GM12892 (cell line): ENCODE results near the gene ATP2B2.

Source experiments
- DNase-seq: peaks from one replicate; pipeline ENCODE4 v3.0.0; 2011; ENCODE audit not compliant: insufficient read length
- FAIRE-seq: peaks from 2 replicates; lab custom pipeline; 2011; peaks lifted over from hg19 to GRCh38; lab: Jason Lieb, UNC
- POLR2A ChIP-seq: IDR thresholded peaks from 2 replicates; pipeline ENCODE4 v1.6.1; 2011; ENCODE audit warnings: low read depth, low read length, control low read depth
- POLR2AphosphoS5 ChIP-seq: IDR thresholded peaks from 2 replicates; pipeline ENCODE4 v1.6.1; 2011; ENCODE audit warnings: low read depth, low read length, control low read depth
- TAF1 ChIP-seq: IDR thresholded peaks from 2 replicates; pipeline ENCODE4 v1.6.1; 2011; ENCODE audit warnings: low read depth, mild to moderate bottlenecking, control low read depth, low read length, borderline replicate concordance

ATP2B2 gene

GRCh38 chr3:10447110-10447509 lies 58.3 kb downstream of the ATP2B2 start:
- TF ChIP-seq POLR2A (no peak), TAF1 (no peak), POLR2AphosphoS5 (no peak)
- no peak for FAIRE-seq
- DNase-seq, result no peak

DNA sequence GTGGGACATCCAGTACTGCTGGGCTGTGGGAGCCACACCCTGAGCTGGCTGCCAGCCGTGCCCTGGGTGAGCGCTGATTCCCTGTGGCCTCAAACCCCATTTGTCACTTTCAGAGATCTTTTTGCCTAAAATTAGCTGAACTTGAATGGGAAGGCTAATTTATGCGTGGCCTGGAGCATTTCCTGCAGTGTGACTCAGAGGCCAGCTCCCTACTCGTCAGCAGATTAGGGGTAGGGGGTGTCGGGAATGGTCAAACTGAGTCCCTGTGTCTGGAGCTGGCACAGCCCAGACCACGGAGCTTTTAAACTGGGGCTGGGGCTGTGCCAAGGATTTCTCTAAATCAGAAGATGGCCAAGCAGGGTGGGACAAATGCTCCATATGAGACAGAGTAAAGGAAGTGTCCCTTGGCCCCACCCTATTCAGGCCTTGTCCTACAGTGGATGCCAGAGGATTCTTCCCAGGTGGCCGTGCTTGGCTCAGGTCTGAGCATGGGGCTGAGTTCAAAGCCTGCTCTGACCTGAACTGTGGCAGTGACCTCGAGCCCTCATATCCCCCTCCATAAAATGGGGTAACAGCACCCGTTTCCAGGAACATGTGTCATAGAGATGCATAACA lies 59.7 kb downstream of the ATP2B2 start:
- TF ChIP-seq POLR2A (no peak), POLR2AphosphoS5 (no peak), TAF1 (no peak)
- FAIRE-seq (no peak), DNase-seq (no peak)

DNA sequence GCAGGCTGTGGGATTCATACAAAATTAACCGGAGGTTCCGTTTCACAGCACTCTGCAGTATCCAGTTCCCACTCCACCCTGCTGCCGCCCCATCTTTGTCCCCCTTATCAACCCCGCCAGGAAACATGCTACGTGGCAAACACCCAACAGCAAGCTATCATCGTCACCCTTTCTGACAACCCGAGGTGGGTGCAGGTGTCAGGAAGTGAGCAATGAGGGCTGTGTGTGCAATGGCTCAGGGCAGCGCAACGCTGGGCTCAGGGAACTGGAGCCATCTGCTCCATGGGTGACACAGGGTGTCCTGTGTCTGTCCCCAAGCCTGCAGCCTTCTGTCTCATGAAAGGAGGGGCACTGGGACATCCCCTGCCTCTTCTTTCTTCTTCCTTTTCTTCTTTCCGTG lies 60.9 kb downstream of the ATP2B2 start:
- no peak for FAIRE-seq
- TF ChIP-seq POLR2A, result no peak
- TF ChIP-seq POLR2AphosphoS5, result no peak
- no peak for TF ChIP-seq TAF1
- no peak for DNase-seq

DNA sequence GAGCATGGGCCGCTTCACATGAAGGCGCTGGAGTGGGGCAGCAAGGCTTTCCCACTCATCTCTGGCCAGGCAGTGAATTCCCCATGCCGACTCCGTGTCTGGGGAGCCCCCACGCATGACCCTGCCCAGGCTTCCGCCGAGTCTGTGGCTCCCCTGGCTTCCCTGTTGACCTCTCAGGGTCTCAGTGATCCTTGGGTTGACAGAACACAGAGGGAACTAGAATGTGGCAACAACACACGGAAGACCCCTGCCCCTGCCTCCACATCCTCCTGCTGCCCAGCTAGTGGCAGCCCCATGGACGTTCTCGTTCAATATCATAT lies 61.3 kb downstream of the ATP2B2 start:
- TF ChIP-seq POLR2A, result no peak
- DNase-seq (no peak), FAIRE-seq (no peak)

DNA sequence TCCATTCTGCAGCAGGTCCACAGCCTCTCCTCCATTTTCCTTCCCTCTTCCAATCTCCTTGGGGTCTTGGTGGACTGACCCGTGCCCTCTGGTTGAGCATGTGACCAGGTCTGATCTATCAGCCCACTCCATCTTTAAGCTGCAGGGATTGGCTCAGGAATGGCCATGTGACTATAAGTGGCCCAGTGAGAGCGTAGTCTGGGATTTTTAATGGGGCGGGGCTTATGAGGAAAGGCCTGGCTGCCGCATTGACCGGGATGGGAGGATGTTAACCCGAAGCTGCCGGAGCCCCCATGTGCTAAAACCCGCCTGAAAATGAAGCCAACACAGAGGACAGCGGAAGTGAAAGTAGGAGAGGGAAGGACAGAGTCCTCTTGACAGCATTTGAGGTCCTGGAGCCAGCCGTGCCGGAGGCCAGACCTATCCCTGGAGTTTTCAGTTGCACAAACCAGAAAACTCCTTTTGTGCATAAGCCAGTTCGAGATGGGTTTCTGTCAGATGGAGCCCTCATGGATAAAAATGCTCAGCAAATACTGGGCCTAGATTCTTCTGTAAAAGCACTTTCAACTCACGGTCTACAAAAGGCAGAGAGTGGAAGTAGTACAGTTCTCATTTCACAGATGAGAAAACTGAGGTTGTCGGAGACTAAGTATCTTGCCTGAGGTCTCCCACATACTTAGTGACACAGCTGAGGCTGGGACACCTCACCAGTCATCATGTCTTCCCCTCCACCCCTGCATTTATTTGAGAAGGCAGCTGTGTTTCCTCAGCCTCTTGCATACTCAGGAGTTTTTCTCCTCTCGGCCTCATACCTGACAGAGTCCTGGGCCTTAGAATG lies 61.9 kb downstream of the ATP2B2 start:
- TF ChIP-seq POLR2A (no peak), POLR2AphosphoS5 (no peak), TAF1 (no peak)
- no peak for FAIRE-seq

DNA sequence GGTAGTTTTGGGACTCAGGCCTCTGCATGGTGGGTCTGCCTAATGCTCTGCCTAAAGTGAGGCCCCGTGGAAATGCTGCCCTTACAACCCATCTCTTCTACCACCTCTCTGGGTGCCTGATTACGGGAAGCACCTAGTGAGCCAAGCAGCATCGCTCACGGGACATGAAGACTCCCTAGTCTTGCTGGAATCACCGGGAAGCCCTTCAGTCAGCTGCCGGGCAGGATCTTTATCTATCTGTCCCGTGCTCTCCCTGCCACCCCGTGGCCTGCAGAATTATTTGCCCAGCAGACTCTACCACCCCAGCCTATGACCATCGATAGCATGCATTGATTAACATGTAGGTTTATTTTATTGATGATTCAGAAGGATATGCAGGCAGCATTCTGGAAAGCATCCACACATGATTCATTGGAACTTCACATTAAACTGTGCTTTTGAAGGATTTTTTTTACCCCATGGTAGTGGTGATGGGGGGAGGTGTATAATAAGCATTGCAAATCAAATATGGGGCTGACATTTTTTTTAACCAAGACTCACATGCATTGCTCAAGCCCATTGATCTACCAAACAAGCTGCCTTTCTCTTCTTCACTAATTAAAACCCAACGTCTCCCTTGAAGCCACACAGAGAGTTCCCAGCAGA lies 63.1 kb downstream of the ATP2B2 start:
- no peak for TF ChIP-seq POLR2AphosphoS5
- FAIRE-seq (no peak), DNase-seq (no peak)

More for the DNA sequence above, 61.9 kb downstream of the ATP2B2 start:
- DNase-seq, result no peak

DNA sequence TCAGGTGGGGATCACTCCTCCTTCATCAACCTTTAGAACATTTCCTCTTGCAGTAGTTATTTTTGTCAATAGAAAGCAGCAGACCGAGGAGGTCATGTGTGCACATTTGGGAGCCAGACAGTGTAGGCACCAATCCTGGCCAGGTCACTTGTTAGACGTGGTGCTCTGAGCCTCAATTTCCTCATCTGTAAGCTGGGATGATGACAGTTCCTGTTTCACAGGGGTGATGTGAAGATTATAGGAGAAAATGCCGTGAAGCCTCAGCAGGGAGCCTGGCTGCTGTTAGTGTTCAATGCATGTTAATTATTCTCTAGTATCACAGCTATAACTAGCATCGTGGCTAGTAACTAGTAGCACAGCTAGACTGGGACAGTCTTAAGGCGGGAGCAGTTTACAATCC lies 64.7 kb downstream of the ATP2B2 start:
- DNase-seq (no peak), FAIRE-seq (no peak)
- TF ChIP-seq POLR2AphosphoS5 (no peak), POLR2A (no peak), TAF1 (no peak)

DNA sequence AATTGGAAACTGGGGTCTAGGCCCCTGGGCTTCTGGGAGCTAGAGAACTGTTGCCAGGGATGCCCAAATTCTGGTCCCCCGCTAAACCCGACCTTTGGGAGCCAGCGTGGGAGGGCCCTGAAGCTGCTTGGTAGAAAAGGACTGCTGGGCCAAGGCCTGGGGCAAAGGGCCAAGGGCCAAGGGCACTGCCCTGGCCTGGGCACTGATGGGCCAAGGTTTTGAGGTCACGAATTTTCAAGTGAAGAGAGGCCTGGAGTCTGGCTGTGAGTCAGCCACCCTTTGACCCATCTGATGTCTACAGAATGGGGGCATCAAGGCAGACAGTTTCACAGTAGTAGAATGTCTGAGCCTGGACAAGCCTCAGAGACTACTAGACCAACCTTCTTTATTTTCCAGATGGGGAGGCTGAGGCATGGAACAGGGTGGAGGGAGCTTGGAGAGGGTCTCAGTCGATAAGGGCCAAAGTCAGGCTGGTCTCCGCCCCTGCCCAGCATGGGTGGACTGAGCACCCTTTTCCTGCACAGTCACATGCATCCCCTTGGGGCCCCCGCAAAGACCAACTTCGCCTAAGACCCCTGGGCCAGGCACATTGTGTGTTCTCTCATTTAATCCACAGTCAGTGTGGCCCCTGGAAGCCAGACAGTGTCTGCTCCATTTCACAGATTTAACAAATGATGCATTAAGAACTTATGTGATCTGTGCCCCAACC lies 66.3 kb downstream of the ATP2B2 start:
- TF ChIP-seq POLR2A (no peak), TAF1 (no peak), POLR2AphosphoS5 (no peak)
- FAIRE-seq (no peak), DNase-seq (no peak)

DNA sequence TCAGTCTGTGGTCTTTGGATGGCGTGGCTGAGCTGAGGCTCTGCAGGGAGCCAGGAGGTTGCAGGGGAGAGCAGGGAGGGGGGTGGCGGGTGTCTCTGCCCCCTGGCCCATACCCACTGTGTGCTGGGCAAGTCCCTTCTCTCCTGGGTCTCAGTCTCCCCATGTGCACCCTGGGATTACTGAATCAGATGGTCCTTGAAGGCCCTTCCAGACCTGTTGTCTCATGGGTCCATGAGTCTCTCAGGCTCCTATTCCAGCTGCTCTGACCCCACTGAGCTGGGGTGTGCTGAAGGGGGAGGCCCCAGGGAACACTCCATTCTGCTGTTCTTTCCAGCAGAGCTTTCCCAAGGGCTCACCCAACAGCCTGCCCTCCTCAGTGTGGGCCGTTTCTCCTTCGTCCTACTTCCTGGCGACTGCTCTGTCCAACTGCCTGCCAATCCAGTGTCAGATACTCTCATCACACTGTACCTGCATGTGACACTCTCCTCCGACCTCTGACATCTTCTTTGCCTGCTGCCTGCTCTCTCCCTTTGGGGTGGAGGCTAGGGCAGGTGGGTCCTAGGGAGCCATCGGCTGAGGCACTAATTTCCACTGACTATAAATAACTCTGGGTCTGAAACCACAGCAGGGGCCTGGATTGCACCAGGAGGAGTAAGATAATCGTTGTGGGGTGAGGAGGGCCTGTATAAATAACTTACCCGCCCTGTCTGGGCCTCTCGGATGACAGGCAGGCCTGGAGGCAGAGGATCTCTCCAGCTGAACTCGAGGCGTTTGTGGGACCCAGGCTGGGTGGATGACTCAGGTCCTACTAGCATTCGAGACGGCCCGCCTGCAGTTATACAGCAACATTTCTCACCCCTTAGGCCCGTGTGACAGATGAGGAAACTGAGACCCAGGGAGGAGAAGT lies 67.1 kb downstream of the ATP2B2 start:
- TF ChIP-seq TAF1 (no peak), POLR2AphosphoS5 (no peak)
- DNase-seq (no peak), FAIRE-seq (no peak)

GRCh38 chr3:10437272-10437994 lies 68.0 kb downstream of the ATP2B2 start:
- FAIRE-seq (no peak), DNase-seq (no peak)
- TF ChIP-seq TAF1, result no peak
- TF ChIP-seq POLR2A, result no peak
- TF ChIP-seq POLR2AphosphoS5, result no peak

DNA sequence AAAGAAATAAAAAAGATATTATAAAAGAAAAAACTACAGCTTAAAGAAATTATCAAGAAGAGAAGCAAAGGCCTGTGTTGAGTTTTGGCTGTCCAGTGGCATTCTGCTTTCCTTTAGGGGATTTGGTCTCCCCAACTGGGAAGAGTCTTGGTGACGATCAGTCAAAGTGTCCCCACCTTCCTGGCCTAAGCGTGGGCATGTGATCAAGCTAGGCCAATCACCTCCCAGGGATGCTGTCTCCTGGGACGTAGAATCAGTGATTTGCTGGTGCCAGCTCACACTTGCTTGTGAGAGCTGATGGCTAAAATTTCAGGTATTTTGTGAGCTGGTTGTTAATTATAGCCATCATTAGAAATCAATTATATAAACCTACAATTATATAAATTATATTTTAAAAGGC lies 69.5 kb downstream of the ATP2B2 start:
- no peak for FAIRE-seq

More for the DNA sequence above, 69.5 kb downstream of the ATP2B2 start:
- TF ChIP-seq TAF1 (no peak), POLR2AphosphoS5 (no peak), POLR2A (no peak)
- no peak for DNase-seq
